CD14-positive monocyte (primary cell): ENCODE results near the gene ZNF273. TPM values are rescaled to one million over a fixed set of nuclear protein-coding genes. Genes with fewer than 3 reads are reported as not detected.

Experiments used
- DNase-seq, 3 donors: peaks; one replicate each; pipeline ENCODE4 v3.0.0-alpha.2; 2011 to 2022
- H2AFZ ChIP-seq: 2 replicates; pipeline ENCODE4 v1.6.0; 2012; ENCODE audit warnings: mild to moderate bottlenecking, low read depth, low read length, inconsistent platforms; ENCODE audit not compliant: insufficient read depth, poor library complexity, severe bottlenecking
- H3K27ac ChIP-seq, 2 donors: 1 replicate in 1 of 2; 2 replicates in 1 of 2; pipeline ENCODE4 v1.5.1; 2012 to 2013; ENCODE audit warnings: low read length in 2 of 2, control low read depth in 1 of 2, inconsistent platforms in 1 of 2, low read depth in 1 of 2, mild to moderate bottlenecking in 1 of 2
- H3K27me3 ChIP-seq, 2 donors: one replicate each; pipeline versions ENCODE4 v1.6.0 to v1.6.1; 2011 to 2013; ENCODE audit warnings: low read length in 2 of 2; ENCODE audit not compliant: control insufficient read depth in 2 of 2, insufficient read depth in 2 of 2
- H3K36me3 ChIP-seq, 2 donors: replicated peaks in 1 of 2; 1 replicate in 1 of 2; 2 replicates in 1 of 2; pipeline versions ENCODE4 v1.5.1 to v1.6.1; 2012 to 2013; ENCODE audit warnings: low read length in 2 of 2, control low read depth in 1 of 2, inconsistent platforms in 1 of 2, mild to moderate bottlenecking in 1 of 2; ENCODE audit not compliant: insufficient read depth in 2 of 2, control insufficient read depth in 1 of 2
- H3K4me1 ChIP-seq, 2 donors: 1 replicate in 1 of 2; 2 replicates in 1 of 2; pipeline versions ENCODE4 v1.5.1 to v1.6.1; 2012 to 2013; ENCODE audit warnings: low read length in 2 of 2, control low read depth in 1 of 2, inconsistent platforms in 1 of 2, mild to moderate bottlenecking in 1 of 2, moderate library complexity in 1 of 2; ENCODE audit not compliant: insufficient read depth in 2 of 2, control insufficient read depth in 1 of 2
- H3K4me2 ChIP-seq: replicated peaks from 2 replicates; pipeline ENCODE3; 2012; ENCODE audit warnings: low read length, moderate library complexity, mild to moderate bottlenecking; ENCODE audit not compliant: poor library complexity, severe bottlenecking; ENCODE audit errors: extremely low read depth
- H3K4me3 ChIP-seq, 3 experiments: fragments of 200-600 bp in 1 of 3; sonication (generic) in 1 of 3; replicated peaks in 1 of 3; 1 replicate in 2 of 3; 2 replicates in 1 of 3; pipeline ENCODE4 v1.5.1; 2011 to 2013; ENCODE audit warnings: low read length in 3 of 3, mild to moderate bottlenecking in 3 of 3, control low read depth in 2 of 3, low read depth in 2 of 3, inconsistent platforms in 1 of 3, moderate library complexity in 1 of 3
- H3K79me2 ChIP-seq: 2 replicates; pipeline ENCODE4 v1.6.0; 2012; ENCODE audit warnings: mild to moderate bottlenecking, control low read depth, inconsistent platforms, low read length, moderate library complexity; ENCODE audit not compliant: insufficient read depth
- H3K9ac ChIP-seq: 2 replicates; pipeline ENCODE4 v1.6.0; 2017; ENCODE audit warnings: low read length, mild to moderate bottlenecking; ENCODE audit not compliant: insufficient read depth, poor library complexity, severe bottlenecking
- H3K9me3 ChIP-seq, 2 donors: replicated peaks in 1 of 2; 1 replicate in 1 of 2; 2 replicates in 1 of 2; pipeline versions ENCODE4 v1.5.1 to v1.6.1; 2012 to 2013; ENCODE audit warnings: low read length in 2 of 2, control low read depth in 1 of 2; ENCODE audit not compliant: control insufficient read depth in 1 of 2, insufficient read depth in 1 of 2
- H4K20me1 ChIP-seq: 2 replicates; pipeline ENCODE4 v1.6.0; 2012; ENCODE audit warnings: mild to moderate bottlenecking, low read length, control low read depth, moderate library complexity; ENCODE audit not compliant: insufficient read depth
- H3K27ac Mint-ChIP-seq, 7 donors: one replicate each; pipeline ENCODE4 v1.8.0; 2020; ENCODE audit warnings: mild to moderate bottlenecking in 7 of 7, mixed read lengths in 7 of 7, moderate library complexity in 6 of 7, inconsistent platforms in 2 of 7
- H3K27me3 Mint-ChIP-seq, 3 donors: one replicate each; pipeline ENCODE4 v1.8.0; 2021 to 2022; ENCODE audit warnings: low read depth in 3 of 3, mild to moderate bottlenecking in 3 of 3, mixed read lengths in 3 of 3, moderate library complexity in 3 of 3, inconsistent platforms in 1 of 3
- H3K36me3 Mint-ChIP-seq, 2 donors: one replicate each; pipeline ENCODE4 v1.8.0; 2020; ENCODE audit warnings: mixed read lengths in 2 of 2, inconsistent platforms in 1 of 2, mild to moderate bottlenecking in 1 of 2
- H3K4me1 Mint-ChIP-seq: one replicate; pipeline ENCODE4 v1.8.0; 2020; ENCODE audit warnings: mild to moderate bottlenecking, mixed read lengths
- H3K4me3 Mint-ChIP-seq, 2 donors: one replicate each; pipeline ENCODE4 v1.8.0; 2020; ENCODE audit warnings: mild to moderate bottlenecking in 2 of 2, mixed read lengths in 2 of 2, moderate library complexity in 1 of 2
- H3K9me3 Mint-ChIP-seq, 7 donors: one replicate each; pipeline ENCODE4 v1.8.0; 2020 to 2022; ENCODE audit warnings: mixed read lengths in 7 of 7, mild to moderate bottlenecking in 6 of 7, moderate library complexity in 6 of 7, inconsistent platforms in 2 of 7
- WGBS: methylation state at CpG from one replicate; pipeline ENCODE4 v1.1.5; 2013; ENCODE audit warnings: missing lambda C conversion rate; ENCODE audit not compliant: insufficient coverage; 5-methylcytosine and 5-hydroxymethylcytosine counted together
- intact Hi-C, 2 donors: fragments of 100-400 bp; cut with micrococcal nuclease; formaldehyde crosslinking; loops; one replicate each; pipeline versions ENCODE4 v1.15.0 to v1.15.1; 2023
- polyA plus RNA-seq, 3 donors: library from polyadenylated mRNA; depleted of rRNA in 1 of 3; unstranded in 2 of 3; stranded (reverse) in 1 of 3; fragments of 300-500 nt in 2 of 3; fragments of >200 nt in 1 of 3; fragmentation: Illumina TruSeq in 2 of 3; gene quantifications; 1 replicate in 2 of 3; 2 replicates in 1 of 3; pipeline ENCODE4 v1.2.3, GENCODE V29; 2012 to 2021
- TF ChIP-seq, protein P1 (sequence below): fragments of 200-600 bp; IDR thresholded peaks from one replicate; pipeline ENCODE4 v1.8.0; 2022; ENCODE audit warnings: antibody characterized with exemption, mild to moderate bottlenecking

ZNF273 gene
- polyA plus RNA-seq, 3 donors: 0.21 to 1.7 (median 0.62) TPM

DNA sequence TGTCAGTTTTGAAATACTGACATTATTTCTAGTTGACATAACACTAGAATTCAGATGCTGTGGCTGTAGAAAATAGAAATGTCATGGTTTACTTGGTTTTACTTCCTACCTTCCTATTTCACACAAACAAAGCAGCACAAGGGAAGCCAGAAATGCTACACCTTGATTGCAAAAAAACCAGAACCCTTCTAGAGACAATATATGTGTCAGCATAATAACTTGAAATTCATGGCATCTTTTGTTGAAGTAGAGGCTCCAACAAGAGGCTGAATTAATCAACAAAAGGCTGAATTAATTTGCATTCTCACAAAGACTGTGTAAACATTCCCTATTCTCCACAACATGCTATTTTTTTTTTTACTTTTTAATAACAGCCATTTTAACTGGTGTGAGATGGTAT is 62.5 kb downstream of the ZNF273 start:
- Histone ChIP-seq H2AFZ (no peak overlapping the region), H3K36me3 (no peaks in the 10 kb centered on the region), H3K27ac (no peak overlapping the region), H3K4me1 (no peaks in the 10 kb centered on the region), H3K9ac (no peak overlapping the region), H3K79me2 (no peaks in the 10 kb centered on the region), H3K9me3 (peaks cover 11 to 40% of the 10 kb centered on the region in 2 donors), H3K4me3 (no peak overlapping the region), H4K20me1 (no peaks in the 10 kb centered on the region), H3K27me3 (no peaks in the 10 kb centered on the region), H3K4me2 (no peak overlapping the region)
- Mint-ChIP-seq H3K27me3 (no peaks in the 10 kb centered on the region), H3K36me3 (no peaks in the 10 kb centered on the region), H3K9me3 (peaks cover 25 to 51% (median 33%) of the 10 kb centered on the region in 7 donors), H3K4me3 (no peak overlapping the region), H3K27ac (no peak overlapping the region), H3K4me1 (no peaks in the 10 kb centered on the region)
- intact Hi-C loops: no loop called here
- TF ChIP-seq, protein P1, sequence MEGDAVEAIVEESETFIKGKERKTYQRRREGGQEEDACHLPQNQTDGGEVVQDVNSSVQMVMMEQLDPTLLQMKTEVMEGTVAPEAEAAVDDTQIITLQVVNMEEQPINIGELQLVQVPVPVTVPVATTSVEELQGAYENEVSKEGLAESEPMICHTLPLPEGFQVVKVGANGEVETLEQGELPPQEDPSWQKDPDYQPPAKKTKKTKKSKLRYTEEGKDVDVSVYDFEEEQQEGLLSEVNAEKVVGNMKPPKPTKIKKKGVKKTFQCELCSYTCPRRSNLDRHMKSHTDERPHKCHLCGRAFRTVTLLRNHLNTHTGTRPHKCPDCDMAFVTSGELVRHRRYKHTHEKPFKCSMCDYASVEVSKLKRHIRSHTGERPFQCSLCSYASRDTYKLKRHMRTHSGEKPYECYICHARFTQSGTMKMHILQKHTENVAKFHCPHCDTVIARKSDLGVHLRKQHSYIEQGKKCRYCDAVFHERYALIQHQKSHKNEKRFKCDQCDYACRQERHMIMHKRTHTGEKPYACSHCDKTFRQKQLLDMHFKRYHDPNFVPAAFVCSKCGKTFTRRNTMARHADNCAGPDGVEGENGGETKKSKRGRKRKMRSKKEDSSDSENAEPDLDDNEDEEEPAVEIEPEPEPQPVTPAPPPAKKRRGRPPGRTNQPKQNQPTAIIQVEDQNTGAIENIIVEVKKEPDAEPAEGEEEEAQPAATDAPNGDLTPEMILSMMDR: no peak
- DNase-seq: no peak

DNA sequence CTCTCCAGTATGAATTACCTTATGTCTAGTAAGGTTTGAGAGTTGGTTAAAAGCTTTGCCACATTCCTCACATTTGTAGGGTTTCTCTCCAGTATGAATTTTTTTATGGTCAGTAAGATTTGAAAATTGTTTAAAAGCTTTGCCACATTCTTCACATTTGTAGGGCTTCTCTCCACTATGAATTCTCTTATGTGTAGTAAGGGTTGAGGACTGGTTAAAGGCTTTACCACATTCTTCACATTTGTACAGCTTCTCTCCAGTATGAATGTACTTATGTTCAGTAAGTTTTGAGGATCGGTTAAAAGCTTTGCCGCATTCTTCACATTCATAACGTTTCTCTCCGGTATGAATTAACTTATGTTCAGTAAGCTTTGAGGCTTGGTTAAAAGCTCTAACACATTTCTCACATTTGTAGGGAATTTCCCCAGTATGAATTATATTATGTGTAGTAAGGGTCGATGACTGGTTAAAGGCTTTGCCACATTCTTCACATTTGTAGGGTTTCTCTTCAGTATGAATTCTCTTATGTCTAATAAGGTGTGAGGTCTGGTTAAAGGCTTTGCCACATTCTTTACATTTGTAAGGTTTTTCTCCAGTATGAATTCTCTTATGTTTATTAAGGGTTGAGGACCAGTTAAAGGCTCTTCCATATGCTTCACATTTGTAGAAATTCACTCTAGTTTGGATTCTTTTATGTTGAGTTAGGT is 75.6 kb downstream of the ZNF273 start:
- Mint-ChIP-seq H3K27me3 (no peaks in the 10 kb centered on the region), H3K27ac (no peak overlapping the region), H3K4me3 (no peak overlapping the region), H3K36me3 (peaks cover 33 to 37% of the 10 kb centered on the region in 2 donors), H3K4me1 (no peaks in the 10 kb centered on the region), H3K9me3 (peaks cover 36 to 76% (median 69%) of the 10 kb centered on the region in 7 donors)
- Histone ChIP-seq H3K27ac (no peak overlapping the region), H3K4me1 (no peaks in the 10 kb centered on the region), H3K36me3 (peaks cover 27 to 54% of the 10 kb centered on the region in 2 donors), H2AFZ (no peak overlapping the region), H3K4me3 (peak overlapping the region in 1 of 3 experiments; percentile 19), H4K20me1 (no peaks in the 10 kb centered on the region), H3K9ac (no peak overlapping the region), H3K4me2 (no peak overlapping the region), H3K9me3 (peaks cover 6 to 91% of the 10 kb centered on the region in 2 donors), H3K79me2 (no peaks in the 10 kb centered on the region), H3K27me3 (no peaks in the 10 kb centered on the region)
- intact Hi-C loops: no loop called here
- TF ChIP-seq, protein P1: no peak
- WGBS: no CpG with 5 or more reads among the region's 5 CpGs
- no peak for DNase-seq

Other genes starting within 250 kb of the ZNF273 start
- under 1 TPM; 0.44 to 0.89 (median 0.65) TPM for gene ZNF107, start 237.1 kb upstream of the ZNF273 start, polyA plus RNA-seq
- gene ZNF138, start 108.8 kb upstream of the ZNF273 start, polyA plus RNA-seq: 1 to 10 TPM in 2 of 3 donors, under 1 TPM in 1; 0.89 to 1.1 (median 1.1) TPM
- gene ZNF117, start 87.8 kb downstream of the ZNF273 start, polyA plus RNA-seq: 1 to 10 TPM in 1 of 3 donors, under 1 TPM in 2; 0.37 to 8.7 (median 0.64) TPM
- 10 to 100 TPM in 1 of 3 donors, 1 to 10 TPM in 2; 2.1 to 23.4 (median 7.9) TPM for gene ERV3-1, start 103.4 kb downstream of the ZNF273 start, polyA plus RNA-seq